Ishikawa (cell line): ENCODE data around the gene SLC17A6.

Source experiments
- CEBPB ChIP-seq: IDR thresholded peaks from 2 replicates; pipeline ENCODE4 v1.6.1; 2012
- CREB1 ChIP-seq: IDR thresholded peaks from 2 replicates; pipeline ENCODE4 v1.6.1; 2012; ENCODE audit warnings: low read depth
- EGR1 ChIP-seq: IDR thresholded peaks from 2 replicates; pipeline ENCODE4 v1.6.1; 2012
- EP300 ChIP-seq: IDR thresholded peaks from 2 replicates; pipeline ENCODE4 v1.6.1; 2012; ENCODE audit warnings: borderline replicate concordance
- FOXM1 ChIP-seq: IDR thresholded peaks from 2 replicates; pipeline ENCODE4 v1.6.1; 2012; ENCODE audit warnings: low read depth, borderline replicate concordance
- MAX ChIP-seq: IDR thresholded peaks from 2 replicates; pipeline ENCODE4 v1.6.1; 2012
- NFIC ChIP-seq: IDR thresholded peaks from 2 replicates; pipeline ENCODE4 v1.6.1; 2012
- RAD21 ChIP-seq: IDR thresholded peaks from 2 replicates; pipeline ENCODE4 v1.6.1; 2012; ENCODE audit warnings: low read depth
- REST ChIP-seq: IDR thresholded peaks from 2 replicates; pipeline ENCODE4 v1.6.1; 2012; ENCODE audit warnings: low read depth, mild to moderate bottlenecking
- TAF1 ChIP-seq: IDR thresholded peaks from 2 replicates; pipeline ENCODE4 v1.6.1; 2012; ENCODE audit warnings: low read depth, mild to moderate bottlenecking
- TCF12 ChIP-seq: IDR thresholded peaks from 2 replicates; pipeline ENCODE4 v1.6.1; 2012; ENCODE audit warnings: low read depth
- TEAD4 ChIP-seq: IDR thresholded peaks from 2 replicates; pipeline ENCODE4 v1.6.1; 2012
- USF1 ChIP-seq: IDR thresholded peaks from 2 replicates; pipeline ENCODE4 v1.6.1; 2012
- YY1 ChIP-seq: IDR thresholded peaks from 2 replicates; pipeline ENCODE4 v1.6.1; 2012; ENCODE audit warnings: low read depth
- ZBTB7A ChIP-seq: IDR thresholded peaks from 2 replicates; pipeline ENCODE4 v1.6.1; 2012; ENCODE audit warnings: low read depth

Gene SLC17A6

GRCh38 chr11:22337596-22338485, at the start of gene SLC17A6:
SLC17A6 (plus strand) TSS chr11:22338381; CDS start chr11:22338534, 153 bp downstream.
- TF ChIP-seq REST (peak; percentile 90), EP300 (no peak)

GRCh38 chr11:22302368-22302767, 35.8 kb upstream of the SLC17A6 start:
- TF ChIP-seq REST (no peak), CEBPB (no peak), RAD21 (no peak), TCF12 (no peak), TAF1 (no peak), TEAD4 (no peak), CREB1 (no peak), USF1 (no peak), MAX (no peak), FOXM1 (no peak), ZBTB7A (no peak), EP300 (no peak), EGR1 (no peak), YY1 (no peak), NFIC (no peak)

GRCh38 chr11:22304337-22304961, 33.7 kb upstream of the SLC17A6 start:
- TF ChIP-seq EP300 (no peak), EGR1 (no peak), RAD21 (peak; percentile 61)

- TF ChIP-seq RAD21 (no peak), USF1 (no peak), ZBTB7A (no peak), CEBPB (no peak)
These were observed 20.5 kb upstream of the SLC17A6 start for GRCh38 chr11:22317656-22318055.

- TF ChIP-seq EP300 (no peak), CREB1 (no peak), CEBPB (no peak), MAX (no peak)
These were observed 6.4 kb upstream of the SLC17A6 start for GRCh38 chr11:22331771-22332170.

GRCh38 chr11:22336587-22336986, 1.6 kb upstream of the SLC17A6 start:
- no peak for TF ChIP-seq FOXM1
- TF ChIP-seq EP300, result no peak
- no peak for TF ChIP-seq REST
- no peak for TF ChIP-seq MAX
- no peak for TF ChIP-seq TEAD4
- no peak for TF ChIP-seq USF1
- no peak for TF ChIP-seq CEBPB
- TF ChIP-seq CREB1, result no peak
- no peak for TF ChIP-seq TAF1
- TF ChIP-seq NFIC, result no peak
- no peak for TF ChIP-seq ZBTB7A
- no peak for TF ChIP-seq YY1
- TF ChIP-seq TCF12, result no peak
- no peak for TF ChIP-seq RAD21
- no peak for TF ChIP-seq EGR1
